Tibial nerve (tissue), 4 donors: ENCODE data around the gene PRKAG3. TPM values are rescaled to one million over a fixed set of nuclear protein-coding genes. Genes with fewer than 3 reads are reported as not detected.
A peak's percentile ranks its signal among the peaks of the same experiment; 100 is the strongest.

Experiments
- DNase-seq, 2 donors: peaks; one replicate each; pipeline ENCODE4 v3.0.0-alpha.2; 2019; ENCODE audit warnings: low spot score in 2 of 2
- H3K27ac ChIP-seq, 4 donors: fragments of 200-600 bp; sonication (generic) in 3 of 4; one replicate each; pipeline ENCODE4 v1.5.1; 2017 to 2019; ENCODE audit warnings: mild to moderate bottlenecking in 1 of 4
- H3K27me3 ChIP-seq, 2 donors: fragments of 200-600 bp; sonication (generic) in 1 of 2; one replicate each; pipeline versions ENCODE4 v1.5.1 to v1.6.0; 2017 to 2019
- H3K36me3 ChIP-seq, 3 donors: fragments of 200-600 bp; sonication (generic); one replicate each; pipeline ENCODE4 v1.5.1; 2018 to 2019
- H3K4me1 ChIP-seq, 4 donors: fragments of 200-600 bp; sonication (generic) in 3 of 4; one replicate each; pipeline ENCODE4 v1.5.1; 2017 to 2019
- H3K4me3 ChIP-seq, 4 donors: fragments of 200-600 bp; sonication (generic) in 3 of 4; one replicate each; pipeline ENCODE4 v1.5.1; 2017 to 2019; ENCODE audit warnings: mild to moderate bottlenecking in 1 of 4, moderate library complexity in 1 of 4
- H3K9me3 ChIP-seq, 4 donors: fragments of 200-600 bp; sonication (generic) in 3 of 4; one replicate each; pipeline ENCODE4 v1.5.1; 2017 to 2019
- CTCF ChIP-seq, 5 experiments: fragments of 200-600 bp in 3 of 5; fragments of 450-650 bp in 2 of 5; sonication (generic) in 3 of 5; IDR thresholded peaks; one replicate each; pipeline ENCODE4 v1.5.1; 2016 to 2019; ENCODE audit warnings: antibody characterized with exemption in 5 of 5, mild to moderate bottlenecking in 3 of 5, moderate library complexity in 2 of 5
- EP300 ChIP-seq, 2 donors: sonication (generic); formaldehyde crosslinking; IDR thresholded peaks; one replicate each; pipeline ENCODE4 v1.6.1; 2017; ENCODE audit warnings: antibody characterized with exemption in 2 of 2, mild to moderate bottlenecking in 1 of 2
- POLR2A ChIP-seq, 2 donors: fragments of 450-650 bp; IDR thresholded peaks; one replicate each; pipeline ENCODE4 v1.6.1; 2017; ENCODE audit warnings: antibody characterized with exemption in 2 of 2, mild to moderate bottlenecking in 2 of 2, moderate library complexity in 2 of 2
- WGBS, 2 donors: methylation state at CpG; one replicate each; pipeline ENCODE4 v1.1.5; 2018; 5-methylcytosine and 5-hydroxymethylcytosine counted together
- total RNA-seq, 4 donors: library from RNA; depleted of rRNA; stranded (reverse); fragments of >200 nt; gene quantifications; one replicate each; pipeline ENCODE4 v1.1.0, GENCODE V29; 2016

Gene PRKAG3
- total RNA-seq, 4 donors from 2014 or later, result not detected

DNA sequence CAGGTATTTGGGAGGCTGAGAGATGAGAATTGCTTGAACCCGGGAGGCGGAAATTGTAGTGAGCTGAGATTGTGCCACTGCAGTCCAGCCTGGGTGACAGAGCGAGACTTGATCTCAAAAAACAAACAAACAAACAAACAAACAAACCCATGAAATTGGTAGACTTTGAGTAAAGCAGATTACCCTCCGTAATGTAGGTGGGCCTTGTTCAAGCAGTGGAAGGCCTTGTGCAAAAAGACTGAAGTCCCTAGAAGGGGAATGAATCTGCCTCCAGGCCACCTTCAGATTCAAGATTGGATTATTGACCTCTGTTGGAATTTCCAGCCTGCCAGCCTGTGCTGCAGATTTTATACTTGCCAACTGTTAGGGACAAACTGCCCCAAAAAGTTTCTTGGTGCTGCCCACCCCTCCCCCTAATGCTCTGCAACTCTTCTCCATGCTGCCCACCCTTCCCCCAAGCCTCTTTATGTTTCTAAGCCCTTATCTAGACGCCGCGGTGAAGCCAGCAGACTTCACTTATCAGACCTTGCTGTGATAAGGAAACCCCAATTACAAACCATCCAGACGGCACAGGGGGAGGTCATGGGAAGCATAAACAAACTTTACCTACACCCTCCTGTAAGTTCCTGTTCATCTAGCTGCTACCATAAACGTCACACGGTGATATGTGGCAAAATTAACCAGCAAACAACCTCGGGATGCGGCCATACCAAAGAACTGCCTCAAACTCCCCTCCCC is 32.7 kb downstream of the PRKAG3 start:
- Histone ChIP-seq H3K27ac (no peak overlapping the region), H3K4me3 (no peak overlapping the region), H3K9me3 (peaks cover 0 to under 1% (median 0%) of the 10 kb centered on the region in 4 donors), H3K4me1 (peaks cover 0 to 4% (median 0%) of the 10 kb centered on the region in 4 donors), H3K36me3 (no peaks in the 10 kb centered on the region), H3K27me3 (no peaks in the 10 kb centered on the region)
- TF ChIP-seq CTCF (IDR thresholded peaks at IDR 0.05), result no peak
- TF ChIP-seq EP300 (IDR thresholded peaks at IDR 0.05), result no peak
- TF ChIP-seq POLR2A (IDR thresholded peaks at IDR 0.05), result no peak
- 55 to 67% methylated on average over 12 of the region's 12 CpGs for WGBS, 2 donors
- no peak for DNase-seq

- no peak overlapping the region for H3K27ac ChIP-seq
- WGBS, 2 donors, result 87 to 88% methylated on average over 4 of the region's 4 CpGs
These were observed 34.9 kb downstream of the PRKAG3 start for GRCh38 chr2:218796691-218797090.

DNA sequence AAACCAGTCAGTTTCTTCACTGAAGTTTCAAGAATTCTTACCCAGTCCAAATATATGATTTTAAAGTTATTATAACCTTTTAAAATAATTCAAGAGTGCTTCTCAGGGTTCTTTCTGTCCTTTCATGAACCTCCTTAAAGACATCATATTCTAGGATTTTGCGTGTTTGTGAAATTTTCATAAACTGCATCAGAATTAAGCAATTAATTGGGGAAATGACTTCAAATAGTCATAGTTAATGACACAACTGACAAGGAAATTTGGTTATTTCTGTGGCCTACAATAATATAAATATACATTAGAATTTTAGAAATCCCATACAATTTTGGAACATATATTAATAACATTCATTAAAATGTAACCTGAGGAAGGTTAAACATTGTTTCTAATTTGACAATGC is 39.2 kb downstream of the PRKAG3 start:
- no peak overlapping the region for H3K4me3 ChIP-seq
- peaks cover 0 to 8% (median 0%) of the 10 kb centered on the region in 4 donors for H3K9me3 ChIP-seq
- WGBS, 2 donors, result 88 to 94% methylated on average over 1 of the region's 1 CpG
- peaks cover 0 to 9% (median 0%) of the 10 kb centered on the region in 4 donors for H3K4me1 ChIP-seq
- H3K27me3 ChIP-seq, result no peaks in the 10 kb centered on the region
- no peak overlapping the region for H3K27ac ChIP-seq
- peaks cover 0 to 9% (median 0%) of the 10 kb centered on the region in 3 donors for H3K36me3 ChIP-seq
- DNase-seq, result no peak
- TF ChIP-seq EP300 (IDR thresholded peaks at IDR 0.05) (no peak), CTCF (IDR thresholded peaks at IDR 0.05) (no peak), POLR2A (IDR thresholded peaks at IDR 0.05) (no peak)

More at GRCh38 chr2:218796691-218797090, 34.9 kb downstream of the PRKAG3 start:
- no peak for DNase-seq
- TF ChIP-seq EP300 (IDR thresholded peaks at IDR 0.05) (no peak), CTCF (IDR thresholded peaks at IDR 0.05) (no peak), POLR2A (IDR thresholded peaks at IDR 0.05) (no peak)
- H3K36me3 ChIP-seq, result no peaks in the 10 kb centered on the region
- no peak overlapping the region for H3K4me3 ChIP-seq
- H3K4me1 ChIP-seq, result no peaks in the 10 kb centered on the region
- H3K9me3 ChIP-seq, result no peaks in the 10 kb centered on the region
- H3K27me3 ChIP-seq, result no peaks in the 10 kb centered on the region

DNA sequence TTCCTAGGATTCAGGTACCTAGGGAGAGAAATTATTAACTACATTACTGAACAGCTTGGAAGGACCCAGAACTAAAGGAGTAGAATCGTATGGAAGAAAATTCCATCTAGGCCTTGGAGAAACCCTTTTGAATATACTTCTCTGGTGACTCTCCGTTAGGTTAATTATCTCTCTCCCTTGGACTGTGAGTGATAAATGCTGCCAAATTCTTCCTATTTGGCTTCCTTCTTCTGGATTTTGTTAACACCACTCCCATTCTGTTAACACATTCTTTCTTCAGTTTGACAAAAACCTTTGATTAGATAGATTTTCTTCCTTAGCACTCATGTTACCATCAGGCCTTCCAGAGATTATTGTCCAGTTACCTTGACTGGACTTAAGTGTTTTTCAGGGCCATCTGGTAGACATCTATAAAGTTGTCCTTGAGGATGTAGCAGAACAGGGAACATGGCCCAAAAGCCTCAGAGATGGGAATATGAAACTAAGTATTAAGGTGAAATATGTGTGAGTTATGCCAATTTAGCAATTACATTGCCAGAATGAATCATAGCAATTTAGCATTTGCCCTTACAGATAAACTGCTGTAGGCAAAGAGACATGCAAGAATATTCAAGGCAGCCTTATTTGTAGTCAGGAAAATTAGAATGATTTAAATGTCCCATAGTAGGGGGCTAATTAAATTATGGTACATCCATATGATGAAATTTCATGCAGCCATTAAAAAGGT is 42.9 kb downstream of the PRKAG3 start:
- Histone ChIP-seq H3K9me3 (peaks cover 0 to 8% (median 0%) of the 10 kb centered on the region in 4 donors), H3K27me3 (no peaks in the 10 kb centered on the region), H3K4me1 (peaks cover 0 to 33% (median 3%) of the 10 kb centered on the region in 4 donors), H3K27ac (peak overlapping the region in 1 of 4 donors; percentile 56), H3K4me3 (no peak overlapping the region), H3K36me3 (peaks cover 0 to 9% (median 0%) of the 10 kb centered on the region in 3 donors)
- TF ChIP-seq POLR2A (IDR thresholded peaks at IDR 0.05) (no peak), CTCF (IDR thresholded peaks at IDR 0.05) (no peak), EP300 (IDR thresholded peaks at IDR 0.05) (no peak)
- no peak for DNase-seq
- WGBS, 2 donors, result 67 to 76% methylated on average over 2 of the region's 2 CpGs

DNA sequence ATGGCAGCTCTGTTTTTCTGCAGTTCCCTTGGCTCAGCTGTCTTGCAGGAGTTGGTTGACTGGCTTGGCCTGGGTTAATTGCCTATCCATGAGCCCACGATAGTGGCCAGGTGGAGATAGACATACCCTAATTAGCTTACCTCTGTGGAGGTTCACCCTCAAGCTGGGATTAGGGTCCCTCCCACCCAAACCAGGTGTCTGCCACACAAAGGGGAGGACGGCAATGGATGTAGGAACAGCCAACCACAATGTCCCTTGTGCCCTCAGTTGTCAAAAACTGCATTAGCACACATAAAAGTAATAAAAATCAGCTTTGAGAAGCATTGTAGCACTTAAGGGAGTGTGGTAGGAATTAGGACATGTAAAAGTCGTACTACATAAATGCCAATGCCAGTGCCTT is 45.5 kb downstream of the PRKAG3 start:
- Histone ChIP-seq H3K27ac (no peak overlapping the region), H3K36me3 (peaks cover 0 to 9% (median 0%) of the 10 kb centered on the region in 3 donors)
- no peak for TF ChIP-seq CTCF (IDR thresholded peaks at IDR 0.05)
- TF ChIP-seq EP300 (IDR thresholded peaks at IDR 0.05), result no peak
- TF ChIP-seq POLR2A (IDR thresholded peaks at IDR 0.05), result no peak

More for the DNA sequence above, 45.5 kb downstream of the PRKAG3 start:
- H3K9me3 ChIP-seq, result peaks cover 0 to 8% (median 0%) of the 10 kb centered on the region in 4 donors
- DNase-seq, result no peak
- WGBS, 2 donors, result 84 to 85% methylated on average over 3 of the region's 3 CpGs
- no peaks in the 10 kb centered on the region for H3K27me3 ChIP-seq
- no peak overlapping the region for H3K4me3 ChIP-seq
- H3K4me1 ChIP-seq, result peaks cover 0 to 48% (median 5%) of the 10 kb centered on the region in 4 donors
